Fibroblast of the conjunctiva (primary cell): ENCODE results near the gene TAF4.
"Not testable (repeated sequence)": the region's sequence is repeated elsewhere in the genome, so short reads cannot be mapped to it uniquely, and the experiment has no call there.

ENCODE experiments used
- DNase-seq: peaks from one replicate; pipeline ENCODE4 v3.0.0-alpha.2; 2010; ENCODE audit warnings: low read depth

The TAF4 gene

DNA sequence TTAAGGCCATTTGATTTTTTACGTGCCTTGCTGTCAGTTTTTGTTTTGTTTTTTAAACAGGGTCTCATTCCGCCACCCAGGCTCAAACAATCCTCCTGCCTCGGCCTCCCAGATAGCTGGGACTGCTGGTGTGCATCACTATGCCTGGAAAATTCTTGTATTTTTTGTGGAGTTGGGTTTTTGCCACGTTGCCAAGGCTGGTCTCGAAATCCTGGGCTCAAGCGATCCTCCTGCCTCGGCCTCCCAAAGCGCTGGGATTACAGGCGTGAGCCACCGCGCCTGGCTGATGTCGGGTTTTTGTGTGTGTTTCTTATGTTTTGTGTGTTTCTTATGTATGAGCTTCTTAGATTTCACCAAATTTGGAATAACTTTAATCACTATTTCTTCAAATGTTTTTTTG, 104.8 kb downstream of the TAF4 start:
- no peak for DNase-seq

- DNase-seq: no peak
These were observed 106.6 kb downstream of the TAF4 start for GRCh38 chr20:61958773-61959700.

- DNase-seq: no peak
These were observed 107.5 kb downstream of the TAF4 start for GRCh38 chr20:61957961-61958715.

DNA sequence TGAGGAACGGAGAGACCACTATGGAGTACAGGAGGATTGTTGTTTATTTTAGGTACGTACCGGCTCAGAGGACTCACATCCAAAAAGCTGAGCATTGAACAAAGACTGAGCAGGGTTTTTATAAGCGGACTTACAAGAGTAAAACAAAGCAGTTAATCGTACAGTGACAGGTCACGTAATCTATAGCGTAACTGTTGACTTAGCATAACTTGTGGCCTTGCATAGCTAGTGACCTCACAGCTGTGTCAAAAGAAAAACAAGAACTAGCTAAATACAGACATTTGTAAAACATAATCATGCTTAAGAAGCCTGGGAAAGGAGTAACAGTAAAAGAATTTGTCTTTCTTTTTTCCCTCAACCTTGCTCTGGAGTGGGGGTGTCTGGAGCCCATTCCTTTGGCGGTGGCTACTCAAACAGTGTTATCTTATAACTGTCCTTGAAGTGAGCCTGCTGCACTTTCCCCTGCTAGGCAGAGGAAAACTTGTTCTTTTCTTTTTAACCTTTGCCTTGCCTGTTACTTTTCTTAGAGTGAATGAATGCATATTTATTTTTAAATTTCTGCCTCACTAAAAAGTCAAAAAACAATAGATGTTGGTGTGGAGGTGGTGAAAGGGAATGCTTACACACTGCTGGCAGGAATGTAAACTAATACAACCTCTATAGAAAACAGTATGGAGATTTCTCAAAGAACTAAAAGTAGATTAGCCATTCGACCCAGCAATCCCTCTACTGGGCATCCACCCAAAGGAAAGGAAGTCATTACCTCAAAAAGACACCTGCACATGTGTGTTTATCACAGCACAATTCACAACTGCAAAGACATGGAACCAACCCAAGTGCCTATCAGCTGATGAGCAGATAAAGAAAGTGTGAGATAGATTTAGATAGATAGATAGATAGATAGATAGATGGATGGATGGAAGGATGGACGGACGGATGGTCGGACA, 109.0 kb downstream of the TAF4 start:
- DNase-seq: no peak

DNA sequence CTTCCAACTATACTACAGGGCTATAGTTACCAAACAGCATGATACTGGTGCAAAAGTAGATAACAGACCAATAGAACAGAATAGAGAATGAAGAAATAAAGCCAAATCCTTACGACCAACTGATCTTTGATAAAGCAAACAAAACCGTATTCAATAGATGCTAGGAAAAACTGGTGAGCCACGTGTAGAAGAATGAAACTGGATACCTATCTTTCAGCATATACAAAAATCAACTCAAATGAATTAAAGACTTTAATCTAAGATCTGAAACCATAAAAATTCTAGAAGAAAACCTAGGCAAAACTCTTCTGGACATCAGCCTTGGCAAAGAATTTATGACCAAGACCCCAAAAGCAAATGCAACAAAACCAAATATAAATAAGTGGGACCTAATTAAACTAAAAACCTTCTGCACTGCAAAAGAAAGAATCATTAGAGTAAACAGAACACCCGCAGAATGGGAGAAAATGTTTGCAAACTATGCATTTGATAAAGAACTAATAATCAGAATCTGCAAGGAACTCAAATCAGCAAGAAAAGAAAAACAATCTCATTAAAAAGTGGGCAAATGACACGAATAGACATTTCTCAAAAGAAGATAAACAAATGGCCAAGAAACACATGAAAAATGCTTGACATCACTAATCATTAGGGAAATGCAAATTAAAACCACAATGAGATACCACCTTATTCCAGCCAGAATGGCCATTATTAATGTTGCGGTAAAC, 109.8 kb downstream of the TAF4 start:
- DNase-seq: no peak

- no peak for DNase-seq
These were observed 111.2 kb downstream of the TAF4 start for GRCh38 chr20:61954276-61955021.

GRCh38 chr20:61953037-61954021, 112.4 kb downstream of the TAF4 start:
- DNase-seq: no peak

GRCh38 chr20:61951695-61952533, 113.8 kb downstream of the TAF4 start:
- no peak for DNase-seq

- DNase-seq: no peak
These were observed 115.0 kb downstream of the TAF4 start for GRCh38 chr20:61950641-61951071.

DNA sequence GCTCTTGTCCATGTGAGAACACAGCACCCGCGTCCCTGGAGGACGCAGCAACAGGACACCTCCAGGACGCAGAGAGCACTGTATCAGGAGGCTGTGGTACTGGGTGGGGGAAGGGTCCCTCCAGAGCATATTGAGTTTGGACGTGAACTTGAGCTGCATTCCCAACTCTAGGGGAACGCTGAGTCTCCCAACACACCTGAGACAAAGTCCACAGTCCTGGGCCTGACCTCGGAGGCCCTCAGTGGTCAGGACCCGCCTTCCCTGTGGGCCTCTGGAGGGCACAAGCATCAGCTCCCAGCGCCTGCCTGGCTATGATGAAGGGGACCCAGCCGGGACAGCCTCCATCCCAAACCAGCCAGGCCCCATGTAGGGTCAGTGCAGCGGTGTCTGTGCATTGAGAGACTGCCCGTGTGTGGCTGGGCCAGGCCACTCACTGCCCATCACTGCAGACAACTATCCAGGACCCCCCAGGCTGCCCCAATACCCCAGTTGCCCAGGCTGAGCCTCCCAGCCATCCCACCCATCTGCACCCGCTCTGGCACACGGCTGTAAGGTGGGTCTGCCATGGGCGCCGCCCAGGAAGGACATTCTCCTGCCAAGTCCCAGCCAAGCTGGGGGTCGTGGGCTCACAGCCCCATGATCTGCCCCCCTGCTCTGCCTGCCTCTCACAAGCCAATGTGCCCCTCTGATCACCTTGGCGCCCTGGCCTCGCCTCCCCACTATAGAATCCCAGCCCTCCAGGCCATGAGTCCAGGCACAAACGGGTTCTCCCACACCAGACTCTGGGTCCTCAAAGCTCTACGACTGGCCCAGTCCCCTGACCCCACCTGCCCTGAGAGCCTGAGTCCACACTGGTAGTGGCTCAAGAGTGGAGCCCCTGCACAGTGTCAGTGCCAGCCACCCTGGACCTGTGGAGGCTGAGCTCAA, 115.7 kb downstream of the TAF4 start:
- no peak for DNase-seq

GRCh38 chr20:61949363-61949713, 116.3 kb downstream of the TAF4 start:
- DNase-seq: no peak

DNA sequence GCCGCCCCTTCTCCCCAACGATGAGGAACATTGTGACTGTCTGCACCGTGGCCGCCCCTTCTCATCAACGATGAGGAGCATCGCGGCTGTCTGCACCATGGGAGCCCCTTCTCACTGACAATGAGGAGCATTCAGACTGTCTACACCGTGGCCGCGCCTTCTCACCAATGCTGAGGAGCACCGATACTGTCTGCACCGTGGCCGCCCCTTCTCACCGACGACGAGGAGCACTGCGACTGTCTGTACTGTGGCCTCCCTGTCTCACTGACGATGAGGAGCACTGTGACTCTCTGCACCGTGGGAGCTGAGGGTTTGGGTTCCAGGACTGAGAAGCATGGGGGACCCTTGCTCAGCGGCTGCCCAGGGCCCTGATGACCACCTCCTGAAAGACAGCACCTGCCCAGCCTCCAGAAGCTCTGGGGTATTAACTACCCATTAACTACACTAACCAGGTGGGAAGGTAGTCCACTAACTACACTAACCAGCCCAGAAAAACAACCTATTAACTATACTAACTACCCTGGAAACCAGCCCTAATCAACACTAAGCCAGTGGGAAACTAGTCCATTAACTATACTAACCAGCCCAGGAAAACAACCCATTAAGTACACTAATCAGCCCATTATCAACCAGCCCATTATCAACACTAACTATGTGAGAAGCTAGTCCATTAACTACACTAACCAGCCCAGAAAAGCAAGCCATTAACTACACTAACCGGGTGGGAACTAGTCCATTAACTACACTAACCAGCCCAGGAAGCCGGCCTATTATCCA, 116.9 kb downstream of the TAF4 start:
- DNase-seq: no peak

DNA sequence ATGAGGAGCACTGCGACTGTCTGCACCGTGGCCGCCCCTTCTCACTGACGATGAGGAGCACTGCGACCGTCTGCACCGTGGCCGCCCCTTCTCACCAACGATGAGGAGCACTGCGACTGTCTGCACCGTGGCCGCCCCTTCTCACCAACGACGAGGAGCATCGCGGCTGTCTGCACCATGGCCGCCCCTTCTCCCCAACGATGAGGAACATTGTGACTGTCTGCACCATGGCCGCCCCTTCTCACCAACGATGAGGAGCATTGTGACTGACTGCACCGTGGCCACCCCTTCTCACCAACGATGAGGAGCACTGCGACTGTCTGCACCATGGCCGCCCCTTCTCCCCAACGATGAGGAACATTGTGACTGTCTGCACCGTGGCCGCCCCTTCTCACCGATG, 117.6 kb downstream of the TAF4 start:
- DNase-seq: not testable (repeated sequence)

DNA sequence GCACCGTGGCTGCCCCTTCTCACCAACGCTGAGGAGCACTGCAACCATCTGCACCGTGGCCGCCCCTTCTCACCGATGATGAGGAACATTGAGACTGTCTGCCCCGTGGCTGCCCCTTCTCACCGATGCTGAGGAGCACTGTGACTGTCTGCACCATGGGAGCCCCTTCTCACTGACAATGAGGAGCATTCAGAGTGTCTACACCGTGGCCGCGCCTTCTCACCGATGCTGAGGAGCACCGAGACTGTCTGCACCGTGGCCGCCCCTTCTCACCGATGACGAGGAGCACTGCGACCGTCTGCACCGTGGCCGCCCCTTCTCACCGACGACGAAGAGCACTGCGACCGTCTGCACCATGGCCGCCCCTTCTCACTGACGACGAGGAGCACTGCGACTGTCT, 120.2 kb downstream of the TAF4 start:
- not testable (repeated sequence) for DNase-seq

GRCh38 chr20:61944967-61945366, 120.7 kb downstream of the TAF4 start:
- not testable (repeated sequence) for DNase-seq

DNA sequence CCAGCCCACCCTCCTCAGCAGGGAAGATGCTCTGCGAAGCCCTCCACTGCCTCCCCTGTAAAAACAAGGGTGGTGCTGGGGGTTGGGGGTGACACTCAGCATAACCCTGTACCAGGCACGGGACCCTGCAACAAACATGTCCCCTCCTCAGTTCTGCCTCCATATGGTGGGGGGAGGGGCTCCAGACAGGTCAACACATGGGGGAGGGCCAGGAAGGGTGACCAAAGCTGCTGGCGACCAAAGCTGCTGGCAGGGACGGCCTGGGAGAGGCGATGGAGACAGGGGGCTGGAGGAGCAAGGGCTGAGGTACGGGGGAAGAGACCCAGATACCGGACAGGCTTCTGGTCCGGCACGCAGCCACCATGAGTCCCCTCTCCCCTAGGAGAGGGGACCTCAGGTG, 123.2 kb downstream of the TAF4 start:
- no peak for DNase-seq
